Endothelial cell of umbilical vein (primary cell): ENCODE measurements around the gene VEGFC. TPM values are rescaled to one million over a fixed set of nuclear protein-coding genes. Genes with fewer than 3 reads are reported as not detected.

Experiments used
- BruUV-seq: library from RNA; stranded (reverse); fragments of 400-500 nt; replicated peaks from 2 replicates; lab custom pipeline; 2021; lab: Mats Ljungman, UMichigan
- CTCF ChIA-PET: fragments of 300-600, 350-600 bp; sonication (Branson Sonifier 250); formaldehyde crosslinking; loops from one replicate; lab custom pipeline; 2021; ENCODE audit warnings: antibody characterized with exemption, inconsistent platforms; lab: Charles Lee
- POLR2A ChIA-PET: fragments of 300-600, 350-600 bp; sonication (Branson Sonifier 250); formaldehyde crosslinking; loops from one replicate; lab custom pipeline; 2021; ENCODE audit warnings: antibody characterized with exemption, inconsistent platforms; lab: Charles Lee
- DNase-seq: peaks from one replicate; pipeline ENCODE4 v3.0.0-alpha.2; 2011; ENCODE audit warnings: low read depth, low spot score
- FAIRE-seq: peaks from 2 replicates; lab custom pipeline; 2011; peaks lifted over from hg19 to GRCh38; lab: Jason Lieb, UNC
- H2AFZ ChIP-seq: 2 replicates; pipeline ENCODE4 v1.6.0; 2012; ENCODE audit warnings: low read depth, low read length, control low read depth, inconsistent platforms
- H3K27ac ChIP-seq: 2 replicates; pipeline ENCODE4 v1.5.1; 2011; ENCODE audit warnings: low read depth, mild to moderate bottlenecking, control low read depth, low read length, moderate library complexity; ENCODE audit not compliant: insufficient read depth
- H3K27me3 ChIP-seq, 2 experiments: 2 replicates each; pipeline versions ENCODE4 v1.6.0 to v1.6.1; 2011; ENCODE audit warnings: low read length in 2 of 2, mixed read lengths in 1 of 2; ENCODE audit not compliant: control insufficient read depth in 2 of 2, insufficient read depth in 2 of 2
- H3K36me3 ChIP-seq, 2 experiments: 2 replicates in 1 of 2; 3 replicates in 1 of 2; pipeline ENCODE4 v1.5.1; 2011; ENCODE audit warnings: low read length in 2 of 2, mild to moderate bottlenecking in 1 of 2, moderate library complexity in 1 of 2; ENCODE audit not compliant: control insufficient read depth in 2 of 2, insufficient read depth in 2 of 2; ENCODE audit errors: extremely low read depth in 1 of 2
- H3K4me1 ChIP-seq: 3 replicates; pipeline ENCODE4 v1.5.1; 2011; ENCODE audit warnings: mild to moderate bottlenecking, low read length; ENCODE audit not compliant: control insufficient read depth, insufficient read depth; ENCODE audit errors: extremely low read depth
- H3K4me2 ChIP-seq: 2 replicates; pipeline ENCODE4 v1.6.1; 2011; ENCODE audit warnings: low read length, control low read depth, mixed read lengths; ENCODE audit not compliant: insufficient read depth
- H3K4me3 ChIP-seq, 3 experiments: fragments of 200-600 bp in 1 of 3; sonication (generic), shearing (Covaris generic) in 1 of 3; replicated peaks in 1 of 3; 2 replicates each; pipeline ENCODE4 v1.5.1; 2011 to 2016; ENCODE audit warnings: control low read depth in 3 of 3, low read length in 3 of 3, mild to moderate bottlenecking in 2 of 3, inconsistent platforms in 1 of 3, low read depth in 1 of 3, moderate library complexity in 1 of 3; ENCODE audit not compliant: insufficient read depth in 1 of 3
- H3K79me2 ChIP-seq: 2 replicates; pipeline ENCODE4 v1.6.0; 2012; ENCODE audit warnings: low read length, inconsistent platforms; ENCODE audit not compliant: control insufficient read depth, insufficient read depth
- H3K9ac ChIP-seq: replicated peaks from 2 replicates; pipeline ENCODE3; 2011; ENCODE audit warnings: low read length, control low read depth; ENCODE audit not compliant: insufficient read depth; ENCODE audit errors: extremely low read depth
- H3K9me1 ChIP-seq: replicated peaks from 3 replicates; pipeline ENCODE4 v1.6.0; 2011; ENCODE audit warnings: mild to moderate bottlenecking, low read length; ENCODE audit not compliant: control insufficient read depth, insufficient read depth; ENCODE audit errors: extremely low read depth
- H3K9me3 ChIP-seq: replicated peaks from 2 replicates; pipeline ENCODE4 v1.5.1; 2012; ENCODE audit warnings: low read length, inconsistent platforms; ENCODE audit not compliant: control insufficient read depth, insufficient read depth
- H4K20me1 ChIP-seq: replicated peaks from 2 replicates; pipeline ENCODE3; 2011; ENCODE audit warnings: mild to moderate bottlenecking, low read length; ENCODE audit not compliant: control insufficient read depth, insufficient read depth; ENCODE audit errors: extremely low read depth
- CTCF ChIP-seq, 2 donors: IDR thresholded peaks; 1 replicate in 1 of 2; 2 replicates in 1 of 2; pipeline ENCODE4 v1.5.1; 2011; ENCODE audit warnings: low read length in 2 of 2, mild to moderate bottlenecking in 2 of 2, moderate library complexity in 2 of 2, control low read depth in 1 of 2, inconsistent platforms in 1 of 2, low read depth in 1 of 2; ENCODE audit not compliant: insufficient read depth in 1 of 2; ENCODE audit errors: extremely low read depth in 1 of 2
- EZH2 ChIP-seq: IDR thresholded peaks from 2 replicates; pipeline ENCODE4 v1.6.1; 2012; ENCODE audit warnings: borderline replicate concordance, low read depth, mild to moderate bottlenecking, moderate library complexity, low read length, inconsistent platforms; ENCODE audit not compliant: severe bottlenecking
- FOS ChIP-seq: IDR thresholded peaks from 2 replicates; pipeline ENCODE4 v1.6.1; 2011; ENCODE audit warnings: mild to moderate bottlenecking, low read length, moderate library complexity, borderline replicate concordance; ENCODE audit not compliant: insufficient read depth
- GATA2 ChIP-seq: IDR thresholded peaks from 2 replicates; pipeline ENCODE4 v1.7.0; 2011; ENCODE audit warnings: low read depth, mild to moderate bottlenecking, moderate library complexity, mixed read lengths, low read length; ENCODE audit not compliant: insufficient read length, insufficient read depth
- JUN ChIP-seq: IDR thresholded peaks from 2 replicates; pipeline ENCODE4 v1.6.1; 2011; ENCODE audit warnings: borderline replicate concordance, low read depth; ENCODE audit not compliant: insufficient read length, insufficient read depth
- MYC ChIP-seq: IDR thresholded peaks from one replicate; pipeline ENCODE4 v1.6.1; 2011; ENCODE audit warnings: mild to moderate bottlenecking, low read depth, low read length
- POLR2A ChIP-seq: IDR thresholded peaks from 2 replicates; pipeline ENCODE4 v1.6.1; 2012; ENCODE audit warnings: low read depth, mild to moderate bottlenecking, control low read depth, low read length
- POLR2AphosphoS5 ChIP-seq: IDR thresholded peaks from 2 replicates; pipeline ENCODE4 v1.6.1; 2012; ENCODE audit warnings: low read depth, mild to moderate bottlenecking, control low read depth, low read length, moderate library complexity; ENCODE audit not compliant: insufficient read depth
- dilution Hi-C: fragments of 300-500 bp; cut with MboI; formaldehyde crosslinking; loops from one replicate; pipeline ENCODE4 v1.15.0; 2019; ENCODE audit warnings: low sequenced_read_pairs; ENCODE audit not compliant: extremely low pct_ligation_motif_present
- intact Hi-C: fragments of 100-400 bp; cut with micrococcal nuclease; formaldehyde crosslinking; loops from one replicate; pipeline ENCODE4 v1.10.0; 2022
- polyA plus RNA-seq, 4 experiments: library from polyadenylated mRNA; depleted of rRNA in 3 of 4; stranded (reverse) in 3 of 4; unstranded in 1 of 4; fragments of >200 nt; gene quantifications; 2 replicates each; pipeline versions ENCODE4 v1.2.1 to v1.2.3, GENCODE V29; 2011 to 2012; ENCODE audit warnings: missing spikeins in 1 of 4
- total RNA-seq: library from RNA; stranded (reverse); gene quantifications from 2 replicates; pipeline ENCODE4 v1.2.3, GENCODE V29; 2021
- TF ChIP-seq, protein P1 (sequence below): IDR thresholded peaks from 2 replicates; pipeline ENCODE4 v1.6.1; 2011; ENCODE audit not compliant: insufficient read depth, insufficient read length

VEGFC gene
- total and polyA plus RNA-seq, 2 donors (not counting 3 experiments of a cell fraction or from before 2014, with no cell fraction given) = 20.4 to 34.9 TPM

DNA sequence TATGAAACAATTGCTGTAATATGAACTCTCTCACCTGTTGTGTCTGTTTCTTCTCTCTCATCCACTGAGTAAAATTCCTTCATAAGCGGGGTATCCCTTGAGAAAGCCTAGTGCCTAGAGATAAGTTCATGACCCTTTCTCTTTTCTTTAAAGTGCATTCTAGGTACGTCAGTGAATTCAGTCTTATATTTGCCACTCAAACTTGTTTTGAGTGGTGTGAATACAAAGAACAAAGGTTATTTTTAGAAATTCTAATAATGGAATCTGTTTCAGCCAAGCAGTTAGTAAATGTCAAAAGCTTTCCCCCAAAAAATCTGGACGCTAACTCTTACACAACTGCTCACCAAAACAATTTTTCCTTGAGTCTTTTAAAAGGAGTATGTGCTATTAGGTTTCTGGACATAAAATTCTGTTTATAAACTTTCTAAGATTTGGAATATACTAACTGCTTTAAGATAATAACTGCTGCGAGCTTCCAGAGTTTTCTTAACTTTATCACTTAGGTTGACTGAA, 112.0 kb downstream of the VEGFC start:
- Histone ChIP-seq H3K9ac (no peak overlapping the region), H3K27ac (no peak overlapping the region), H3K4me1 (peaks cover 11% of the 10 kb centered on the region), H3K27me3 (no peaks in the 10 kb centered on the region), H3K36me3 (peaks cover 0 to 2% of the 10 kb centered on the region in 2 experiments), H4K20me1 (no peaks in the 10 kb centered on the region), H3K9me1 (no peaks in the 10 kb centered on the region), H3K4me2 (no peak overlapping the region), H3K9me3 (no peaks in the 10 kb centered on the region), H3K4me3 (no peak overlapping the region), H3K79me2 (no peaks in the 10 kb centered on the region), H2AFZ (no peak overlapping the region)
- TF ChIP-seq EZH2 (no peak), GATA2 (no peak), POLR2AphosphoS5 (no peak), MYC (no peak), FOS (no peak), JUN (no peak), CTCF (IDR thresholded peaks at IDR 0.05; ENCODE audit: extremely low read depth in 1 of 2, insufficient read depth in 1 of 2, low read depth in 1 of 2, low read length in 2 of 2) (no peak), POLR2A (no peak)
- TF ChIP-seq, protein P1, sequence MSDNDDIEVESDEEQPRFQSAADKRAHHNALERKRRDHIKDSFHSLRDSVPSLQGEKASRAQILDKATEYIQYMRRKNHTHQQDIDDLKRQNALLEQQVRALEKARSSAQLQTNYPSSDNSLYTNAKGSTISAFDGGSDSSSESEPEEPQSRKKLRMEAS = no peak
- BruUV-seq = no TSS peak
- dilution Hi-C loops = no loop called here
- FAIRE-seq (no peak), DNase-seq (no peak)
- CTCF ChIA-PET = interaction anchor here (1.5 kb wide), 1 partner anchor 367 kb away, joined by 9 read pairs; no protein-coding TSS in a partner anchor
- intact Hi-C loops = no loop called here
- POLR2A ChIA-PET = no interaction called here
